RWPE1 (cell line): Measurements from ENCODE around the gene B3GALT5.
A peak's percentile ranks its signal among the peaks of the same experiment; 100 is the strongest.

Source experiments
- CTCF ChIA-PET: fragments of 350-600 bp; sonication (Branson Sonifier 250); formaldehyde crosslinking; extraction: SDS; loops from one replicate; lab custom pipeline; 2021; lab: Yijun Ruan, JAX
- POLR2A ChIA-PET: fragments of 400-600 bp; formaldehyde crosslinking; extraction: SDS; loops from one replicate; lab custom pipeline; 2020; ENCODE audit warnings: antibody characterized with exemption; ENCODE audit not compliant: low non-redundant PET; lab: Yijun Ruan, JAX
- DNase-seq: peaks from one replicate; pipeline ENCODE4 v3.0.0; 2012; ENCODE audit warnings: low spot score
- H3K27ac ChIP-seq: fragments of 450-650 bp; 2 replicates; pipeline ENCODE4 v1.5.1; 2017
- TF ChIP-seq, protein P1 (sequence below): fragments of 450-650 bp; conservative IDR thresholded peaks from 2 replicates; pipeline ENCODE4 v1.5.1; 2017; ENCODE audit warnings: low read depth, mild to moderate bottlenecking

Gene B3GALT5

DNA sequence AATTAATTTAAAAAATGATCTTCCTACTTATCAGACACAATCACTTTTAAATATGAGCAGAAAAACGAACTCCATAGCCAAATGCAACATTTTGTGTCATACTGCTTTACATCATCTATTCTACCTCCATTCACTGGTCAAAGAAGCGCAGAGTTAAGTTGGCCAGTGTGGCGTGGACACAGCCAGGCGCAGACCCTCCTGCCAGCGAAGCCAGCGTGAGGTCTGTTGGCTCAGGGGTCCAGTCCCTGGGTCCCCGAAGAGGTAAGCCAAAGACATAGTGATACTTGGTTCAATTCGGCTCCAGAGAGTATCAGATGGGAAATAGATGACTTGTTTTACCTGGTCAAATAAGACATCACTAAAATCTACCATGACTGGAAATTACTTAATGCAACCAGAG, 59.2 kb downstream of the B3GALT5 start:
- TF ChIP-seq, protein P1, sequence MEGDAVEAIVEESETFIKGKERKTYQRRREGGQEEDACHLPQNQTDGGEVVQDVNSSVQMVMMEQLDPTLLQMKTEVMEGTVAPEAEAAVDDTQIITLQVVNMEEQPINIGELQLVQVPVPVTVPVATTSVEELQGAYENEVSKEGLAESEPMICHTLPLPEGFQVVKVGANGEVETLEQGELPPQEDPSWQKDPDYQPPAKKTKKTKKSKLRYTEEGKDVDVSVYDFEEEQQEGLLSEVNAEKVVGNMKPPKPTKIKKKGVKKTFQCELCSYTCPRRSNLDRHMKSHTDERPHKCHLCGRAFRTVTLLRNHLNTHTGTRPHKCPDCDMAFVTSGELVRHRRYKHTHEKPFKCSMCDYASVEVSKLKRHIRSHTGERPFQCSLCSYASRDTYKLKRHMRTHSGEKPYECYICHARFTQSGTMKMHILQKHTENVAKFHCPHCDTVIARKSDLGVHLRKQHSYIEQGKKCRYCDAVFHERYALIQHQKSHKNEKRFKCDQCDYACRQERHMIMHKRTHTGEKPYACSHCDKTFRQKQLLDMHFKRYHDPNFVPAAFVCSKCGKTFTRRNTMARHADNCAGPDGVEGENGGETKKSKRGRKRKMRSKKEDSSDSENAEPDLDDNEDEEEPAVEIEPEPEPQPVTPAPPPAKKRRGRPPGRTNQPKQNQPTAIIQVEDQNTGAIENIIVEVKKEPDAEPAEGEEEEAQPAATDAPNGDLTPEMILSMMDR = no peak
- no peak for DNase-seq
- CTCF ChIA-PET = no interaction called here
- no peak overlapping the region for H3K27ac ChIP-seq
- POLR2A ChIA-PET = no interaction called here

DNA sequence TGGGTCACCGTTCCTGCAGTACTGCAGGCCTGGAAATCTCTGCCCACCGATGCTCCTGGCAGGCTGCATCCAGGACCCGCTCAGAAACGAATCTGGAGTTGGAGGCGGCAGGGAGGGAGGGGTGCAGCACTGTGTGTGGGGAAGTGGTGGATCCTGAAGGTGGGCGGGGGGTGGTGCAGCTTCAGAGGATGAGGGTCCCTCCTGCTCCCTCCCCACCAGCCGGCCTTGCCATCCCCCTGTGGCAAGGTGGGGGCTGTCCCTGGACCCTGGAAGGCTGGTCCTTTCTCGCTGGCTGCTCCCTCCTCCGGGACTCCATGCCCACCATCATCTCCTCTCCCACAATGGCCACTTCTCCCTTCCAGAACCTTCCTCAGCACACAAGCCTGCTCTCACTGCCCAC, 60.4 kb downstream of the B3GALT5 start:
- CTCF ChIA-PET = no interaction called here
- TF ChIP-seq, protein P1 = no peak
- no peak for DNase-seq
- H3K27ac ChIP-seq = no peak overlapping the region
- POLR2A ChIA-PET = no interaction called here

DNA sequence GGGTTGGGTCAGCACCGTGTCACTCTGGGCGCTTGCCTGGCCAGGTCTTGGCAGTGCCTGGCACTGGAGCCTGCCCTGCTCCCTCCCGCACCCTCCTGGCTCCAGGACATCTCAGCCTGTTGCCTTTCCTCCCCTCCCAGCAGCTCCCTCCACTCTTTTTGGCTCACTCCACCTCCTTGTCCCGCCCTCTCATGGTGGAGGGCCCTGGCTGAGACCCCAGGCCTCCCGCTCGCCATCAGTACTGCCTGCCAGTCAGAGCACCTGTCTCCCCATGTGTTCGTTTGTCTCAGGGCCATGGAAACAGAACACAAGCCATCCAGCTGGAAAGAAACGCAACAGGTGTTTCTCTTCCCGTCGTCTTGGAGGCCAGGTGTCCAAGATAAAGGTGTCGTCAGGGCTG, 61.0 kb downstream of the B3GALT5 start:
- CTCF ChIA-PET = no interaction called here
- no peak for DNase-seq
- TF ChIP-seq, protein P1 = no peak
- no peak overlapping the region for H3K27ac ChIP-seq
- POLR2A ChIA-PET = no interaction called here

DNA sequence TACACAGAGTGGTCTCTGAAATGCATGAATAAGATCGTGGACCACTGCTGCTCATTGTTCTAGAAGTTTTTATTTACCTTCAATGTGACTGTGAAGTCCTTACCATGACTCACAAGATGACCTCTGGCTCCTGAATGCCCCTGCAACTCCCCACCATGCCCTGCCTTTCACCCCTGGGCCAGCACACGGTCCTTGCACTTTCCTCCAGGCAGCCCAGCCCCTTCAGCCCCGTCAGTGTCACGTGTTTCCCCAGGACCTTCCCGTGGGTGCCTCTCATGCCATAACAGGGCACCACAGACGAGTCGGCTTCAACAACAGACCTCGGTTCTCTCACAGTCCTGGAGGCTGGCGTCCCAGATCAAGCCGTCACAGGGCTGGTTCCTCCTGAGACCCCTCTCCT, 62.1 kb downstream of the B3GALT5 start:
- CTCF ChIA-PET = no interaction called here

DNA sequence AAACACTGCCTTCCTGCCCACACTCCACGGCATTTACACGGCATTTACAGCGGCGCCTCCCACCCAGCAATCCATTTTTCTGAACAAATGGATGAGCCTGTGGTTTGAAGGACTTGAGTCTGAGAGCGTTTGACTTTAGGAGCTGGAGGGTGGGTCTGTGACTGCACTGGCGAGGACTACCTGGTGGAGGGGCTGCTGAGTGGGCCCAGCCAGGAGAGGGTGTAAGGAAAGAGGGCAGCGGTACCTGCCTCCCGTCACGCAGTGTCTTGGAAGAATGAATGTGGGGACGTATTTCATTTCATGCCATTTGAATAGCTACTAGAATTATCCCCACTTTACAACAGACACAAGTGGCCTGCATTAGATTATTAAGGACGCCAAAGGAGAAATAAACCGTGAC, 62.9 kb downstream of the B3GALT5 start:
- POLR2A ChIA-PET = no interaction called here
- CTCF ChIA-PET = no interaction called here
- TF ChIP-seq, protein P1 = no peak
- no peak overlapping the region for H3K27ac ChIP-seq
- no peak for DNase-seq

More for the DNA sequence above, 62.1 kb downstream of the B3GALT5 start:
- no peak overlapping the region for H3K27ac ChIP-seq
- DNase-seq = no peak
- POLR2A ChIA-PET = no interaction called here
- TF ChIP-seq, protein P1 = no peak

DNA sequence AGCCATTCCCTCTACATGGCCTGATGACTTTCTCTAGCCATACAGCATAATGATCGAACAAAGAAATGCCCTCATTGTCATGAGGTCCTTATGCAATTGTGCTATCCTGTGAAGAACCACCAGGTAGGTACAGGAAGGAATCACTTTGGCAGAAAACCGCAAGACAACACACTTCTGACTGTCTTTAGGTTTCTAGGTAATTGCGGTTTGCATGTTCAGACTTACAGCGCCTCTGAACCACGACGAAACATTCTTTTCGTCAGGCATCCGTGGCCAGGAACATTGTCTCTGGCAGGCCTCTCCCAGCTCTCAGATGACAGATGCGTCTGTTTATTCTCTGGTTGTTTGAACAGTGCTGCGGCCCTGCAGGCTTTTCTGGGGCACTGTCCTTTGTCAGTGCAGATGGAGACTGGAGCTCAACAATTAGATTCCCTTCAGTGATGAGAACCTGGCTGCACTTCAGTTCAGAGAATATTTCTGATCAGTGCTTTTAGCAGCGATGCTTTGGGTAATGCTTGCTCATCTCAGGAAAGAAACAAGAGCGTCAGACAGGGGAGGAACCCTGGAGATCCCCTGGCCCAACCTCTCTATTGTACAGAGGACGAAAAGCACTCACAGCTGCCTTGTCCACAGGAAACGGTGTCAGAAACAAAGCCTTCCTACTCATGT, 63.4 kb downstream of the B3GALT5 start:
- TF ChIP-seq, protein P1 = no peak
- DNase-seq = peak; percentile 34
- ChIA-PET CTCF (no interaction called here), POLR2A (no interaction called here)
- peak overlapping the region; percentile 41 for H3K27ac ChIP-seq
